HL-60/S4 treated with phorbol 12-myristate 13-acetate at 8.2 ng/mL for 4 days and 3 days (cell line): ENCODE data around the gene PSMD1.
"Not testable (repeated sequence)": the region's sequence is repeated elsewhere in the genome, so short reads cannot be mapped to it uniquely, and the experiment has no call there.

Experiments used
- in situ Hi-C: fragments of 300-500 bp; cut with MboI; formaldehyde crosslinking; loops from 2 replicates; pipeline ENCODE4 v1.15.0; 2022; ENCODE audit warnings: low sequenced_read_pairs

The PSMD1 gene

DNA sequence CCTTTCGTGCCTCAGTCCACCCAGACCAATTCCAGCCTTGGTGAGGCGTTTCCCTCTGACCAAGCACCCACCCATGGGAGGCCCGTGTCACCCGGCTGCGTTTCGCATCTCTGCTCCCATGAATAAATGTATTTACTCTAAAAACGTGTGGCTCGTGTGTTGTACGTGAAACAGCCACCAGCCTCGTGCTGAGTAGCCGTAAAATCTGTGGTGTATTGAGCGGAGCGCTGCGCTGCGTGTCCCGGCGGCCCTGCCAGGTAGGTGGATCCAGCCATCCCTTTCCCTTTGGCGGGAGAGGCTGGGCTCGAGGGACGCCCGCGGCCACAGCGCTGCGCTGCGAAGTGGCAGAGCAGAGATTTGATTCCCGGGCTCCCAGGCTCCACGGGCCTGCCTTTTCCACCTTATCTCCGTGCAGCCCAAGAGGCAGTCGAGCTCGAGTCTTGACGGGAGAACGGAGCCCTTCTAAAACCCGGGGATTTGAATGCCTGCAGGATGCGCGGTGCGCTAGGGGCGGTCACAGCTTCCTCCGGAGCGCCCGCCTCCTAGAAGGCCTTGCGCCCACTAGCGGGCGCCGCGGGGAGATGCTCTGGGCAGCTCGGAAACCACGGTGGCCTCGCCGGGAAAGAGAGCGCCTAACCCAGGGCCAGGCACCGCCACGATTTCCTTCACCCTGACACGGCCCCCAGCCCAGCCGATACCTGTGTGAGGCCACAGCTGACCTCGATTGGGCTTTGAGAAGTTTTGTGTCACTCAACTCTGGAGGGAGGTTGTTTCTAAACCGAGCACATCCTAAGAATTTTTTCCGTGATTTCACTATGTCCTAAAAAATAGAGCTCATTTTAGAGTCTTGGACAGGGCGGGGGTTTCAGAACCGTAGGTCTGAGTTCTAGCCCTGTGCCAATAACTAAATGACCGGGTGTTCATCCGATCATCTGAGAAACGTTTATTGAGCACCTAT is 3.9 kb upstream of the PSMD1 start:
- in situ Hi-C loops, result no loop called here

DNA sequence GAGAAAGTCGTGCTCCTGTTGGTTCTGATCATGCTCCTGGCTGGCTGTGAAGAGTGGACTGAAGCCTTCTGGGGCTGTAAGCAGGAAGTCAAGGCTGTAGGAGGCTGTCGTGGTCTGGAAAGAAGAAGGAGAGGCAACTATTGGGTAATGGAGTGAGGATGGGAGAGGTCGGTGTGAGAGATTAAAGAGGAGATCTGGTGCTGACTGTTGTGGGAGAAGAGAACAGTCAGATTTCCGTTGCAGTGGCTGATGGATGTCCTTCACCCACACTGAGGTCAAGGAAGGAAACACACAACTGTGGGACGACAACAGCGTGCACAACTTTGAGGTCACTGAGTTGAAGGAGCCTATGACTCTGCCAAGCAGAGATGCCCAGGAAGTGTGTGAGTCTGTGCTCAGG is 2.8 kb upstream of the PSMD1 start:
- in situ Hi-C loops, result no loop called here

DNA sequence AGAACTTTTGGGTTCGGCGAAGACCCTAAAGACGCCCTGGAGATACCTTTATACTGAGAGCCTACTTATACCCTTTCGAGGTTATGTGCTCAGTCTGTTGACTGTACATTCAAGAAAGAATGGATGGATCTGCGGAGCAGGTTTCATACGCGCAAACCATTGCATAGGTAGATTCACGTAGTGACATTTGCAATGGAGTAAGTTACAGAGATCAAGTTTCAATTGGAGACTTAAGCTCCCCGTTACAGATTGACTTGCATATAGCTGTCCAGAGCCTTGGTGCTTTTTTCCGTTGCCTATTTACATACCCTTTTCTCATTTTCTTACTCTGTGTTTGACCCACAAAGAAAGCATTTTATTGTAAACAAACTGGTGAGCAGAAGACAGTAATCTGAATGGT is 923 bp downstream of the PSMD1 start:
- in situ Hi-C loops, result no loop called here

DNA sequence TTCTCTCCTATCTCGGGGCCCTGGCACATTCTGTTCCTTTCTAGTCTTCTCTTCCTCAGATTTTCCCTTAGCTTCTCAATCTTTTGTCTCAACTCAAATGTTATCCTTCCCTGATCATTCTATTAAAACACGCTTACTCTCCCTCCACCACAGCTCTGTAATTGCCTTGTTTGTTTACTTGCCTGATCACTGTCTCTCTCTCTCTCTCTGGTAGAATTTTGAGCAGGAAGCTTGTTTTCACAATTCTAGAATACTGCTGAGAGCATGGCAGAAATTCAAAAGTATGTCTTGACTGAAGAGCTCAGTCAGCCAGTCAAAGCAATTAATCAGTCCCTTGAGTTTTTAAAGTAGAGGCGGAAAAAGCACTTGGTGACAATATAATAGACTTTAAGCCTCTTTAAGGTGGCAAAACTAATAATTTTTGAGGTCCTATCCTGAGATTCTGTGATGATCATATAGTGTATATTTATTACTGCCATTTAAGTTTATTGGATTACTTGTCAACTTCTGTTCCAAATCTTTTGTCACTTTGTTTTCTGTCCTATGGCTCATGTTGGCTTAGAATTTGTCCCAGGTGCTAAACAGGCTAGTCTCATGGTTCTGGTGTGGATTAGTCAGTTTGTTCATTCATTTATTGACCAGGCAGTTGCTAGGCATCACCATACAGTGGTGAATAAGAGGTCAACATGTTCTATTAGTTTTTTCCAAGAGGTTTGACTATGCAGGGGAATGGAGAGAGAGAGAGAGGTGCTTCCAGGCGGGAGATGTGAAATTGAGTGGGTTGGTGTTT is 2.3 kb downstream of the PSMD1 start:
- in situ Hi-C loops, result no loop called here

GRCh38 chr2:231059756-231060155 is 3.1 kb downstream of the PSMD1 start:
- in situ Hi-C loops, result no loop called here

DNA sequence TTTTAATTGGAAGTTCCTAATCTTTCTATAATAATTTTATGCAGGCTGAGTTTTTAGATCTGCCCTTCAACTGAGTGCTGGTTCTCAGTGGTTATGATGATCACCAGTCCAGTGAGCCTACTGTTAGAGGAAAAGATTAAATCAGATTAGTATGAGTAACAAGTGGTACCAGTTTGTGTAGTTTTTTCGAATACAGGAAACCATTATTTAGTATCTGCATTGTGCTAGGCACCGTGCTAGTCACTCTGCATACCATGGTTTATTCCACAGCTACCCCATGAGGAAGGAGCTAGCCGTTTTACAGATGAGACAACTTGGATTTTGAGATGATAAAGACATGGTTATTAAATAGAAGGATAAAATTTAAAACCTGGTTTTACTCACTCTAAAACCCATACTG is 6.1 kb downstream of the PSMD1 start:
- in situ Hi-C loops, result no loop called here

DNA sequence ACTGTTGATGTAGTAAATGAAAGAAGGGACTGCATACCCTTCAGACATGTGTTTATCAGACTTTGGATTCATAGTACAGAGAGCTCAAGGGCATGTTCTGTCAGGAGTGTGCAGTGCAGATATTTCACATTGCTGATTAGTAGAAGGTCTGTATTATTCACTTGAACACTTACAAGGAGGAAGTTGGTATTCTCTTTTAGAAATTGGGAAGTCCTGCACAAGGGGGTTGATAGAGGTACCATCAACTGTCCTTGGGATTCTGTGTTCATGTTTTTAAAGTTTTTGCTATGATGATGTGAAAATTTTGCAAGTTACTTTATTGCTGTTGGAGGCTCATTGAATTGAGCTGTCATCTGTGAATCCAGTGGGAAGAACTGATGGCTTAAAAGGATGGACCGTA is 6.7 kb downstream of the PSMD1 start:
- in situ Hi-C loops, result no loop called here

GRCh38 chr2:231065966-231066365 is 9.3 kb downstream of the PSMD1 start:
- in situ Hi-C loops, result no loop called here

DNA sequence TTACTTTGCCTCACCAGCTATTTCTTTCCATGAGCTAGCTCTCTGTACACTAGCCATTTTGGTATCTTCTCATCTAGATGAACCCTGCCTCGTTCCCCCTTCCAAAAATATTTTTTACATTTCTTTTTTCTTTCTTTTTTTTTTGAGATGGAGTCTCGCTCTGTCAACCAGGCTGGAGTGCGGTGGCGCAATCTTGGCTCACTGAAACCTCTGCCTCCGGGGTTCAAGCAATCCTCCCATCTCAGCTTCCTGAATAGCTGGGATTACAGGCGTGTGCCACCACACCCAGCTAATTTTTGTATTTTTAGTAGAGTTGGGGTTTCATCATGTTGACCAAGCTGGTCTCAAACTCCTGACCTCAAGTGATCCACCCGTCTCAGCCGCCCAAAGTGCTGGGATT is 10.9 kb downstream of the PSMD1 start:
- in situ Hi-C loops, result not testable (repeated sequence)

GRCh38 chr2:231068525-231069222 is 12.0 kb downstream of the PSMD1 start:
- in situ Hi-C loops, result no loop called here

DNA sequence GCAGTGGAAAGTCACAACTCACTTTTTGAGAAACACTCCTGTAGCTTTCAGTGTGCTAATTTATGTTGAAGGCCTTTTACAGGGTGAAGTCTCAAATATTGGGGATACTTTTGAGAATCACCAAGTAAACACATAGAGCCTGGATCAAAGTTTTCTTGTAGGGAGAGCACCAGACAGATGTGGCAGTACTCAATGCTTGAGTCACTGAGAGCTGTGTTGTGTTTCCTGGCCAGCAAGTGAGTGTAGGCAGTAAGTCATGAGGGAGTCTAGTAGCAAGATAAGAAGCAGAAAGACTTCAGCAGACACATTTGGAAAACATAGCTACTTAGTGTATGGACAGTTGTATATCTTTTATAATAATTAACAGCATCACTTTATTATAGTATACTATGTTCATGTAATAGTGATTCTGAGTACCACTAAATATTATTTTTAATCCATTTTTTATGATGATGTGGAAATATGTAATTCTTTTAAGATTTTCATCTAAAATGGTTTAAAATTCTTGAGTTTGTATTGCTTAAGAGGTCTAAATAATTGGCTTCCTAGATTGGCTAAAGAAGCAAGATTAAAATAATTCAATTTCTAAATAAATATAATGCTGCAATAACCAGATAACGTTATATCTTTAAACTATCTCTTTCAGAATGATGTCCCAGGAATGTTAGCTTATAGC is 12.8 kb downstream of the PSMD1 start:
- in situ Hi-C loops, result no loop called here

DNA sequence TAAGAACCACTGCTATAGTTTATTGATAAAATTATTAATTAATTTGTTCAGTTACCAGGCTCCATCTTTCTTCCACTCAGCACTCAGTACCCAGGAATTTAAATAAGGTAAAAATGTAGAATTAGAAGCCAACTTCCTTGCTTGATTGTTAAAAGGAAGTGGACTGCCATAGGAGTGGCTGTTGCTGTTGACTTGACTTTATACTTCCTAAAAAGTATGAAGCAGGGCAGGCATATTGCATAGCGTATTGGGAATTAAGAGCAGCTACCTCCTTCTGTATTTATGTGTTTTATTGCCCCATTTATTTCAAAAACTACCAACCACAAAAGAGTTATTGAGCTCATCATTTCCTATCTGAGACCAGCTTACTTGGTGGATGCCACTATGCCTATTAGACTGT is 27.9 kb downstream of the PSMD1 start:
- in situ Hi-C loops, result no loop called here

DNA sequence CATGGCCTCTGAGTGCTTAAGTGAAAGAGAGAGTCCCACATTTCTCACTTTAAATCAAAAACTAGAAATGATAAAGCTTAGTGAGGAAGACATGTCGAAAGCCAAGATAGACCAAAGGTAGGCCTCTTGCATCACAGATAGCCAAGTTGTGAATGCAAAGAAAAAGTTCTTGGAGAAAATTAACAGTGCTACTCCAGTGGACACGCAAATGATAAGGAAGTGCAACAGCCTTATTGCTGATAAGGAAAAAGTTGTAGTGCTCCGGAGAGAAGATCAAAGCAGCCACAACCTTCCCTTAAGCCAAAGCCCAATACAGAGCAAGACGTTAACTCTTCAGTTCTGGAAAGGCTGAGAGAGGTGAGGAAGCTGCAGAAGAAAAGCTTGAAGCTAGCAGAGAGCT is 32.1 kb downstream of the PSMD1 start:
- in situ Hi-C loops, result no loop called here

DNA sequence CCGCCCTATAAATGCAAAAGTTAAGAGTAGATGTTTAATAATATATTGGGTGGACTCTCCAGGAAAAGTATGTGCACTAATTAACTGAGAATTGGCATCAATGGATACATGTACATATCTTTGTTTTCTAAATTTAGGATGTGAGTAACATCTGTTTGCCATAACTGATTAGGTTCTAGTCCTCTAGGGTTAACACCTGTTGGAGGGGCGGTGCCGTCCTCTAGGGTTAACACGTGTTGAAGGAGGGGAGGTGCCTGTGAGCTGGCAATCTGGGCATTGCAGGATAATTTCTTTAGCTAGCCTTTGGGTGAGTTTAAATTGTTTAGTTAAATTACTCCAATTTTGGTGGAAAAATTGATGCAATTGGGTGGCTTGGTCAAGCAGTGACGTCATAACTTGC is 37.3 kb downstream of the PSMD1 start:
- in situ Hi-C loops, result no loop called here

- in situ Hi-C loops, result no loop called here
Measured at GRCh38 chr2:231094736-231095346, 38.2 kb downstream of the PSMD1 start.

DNA sequence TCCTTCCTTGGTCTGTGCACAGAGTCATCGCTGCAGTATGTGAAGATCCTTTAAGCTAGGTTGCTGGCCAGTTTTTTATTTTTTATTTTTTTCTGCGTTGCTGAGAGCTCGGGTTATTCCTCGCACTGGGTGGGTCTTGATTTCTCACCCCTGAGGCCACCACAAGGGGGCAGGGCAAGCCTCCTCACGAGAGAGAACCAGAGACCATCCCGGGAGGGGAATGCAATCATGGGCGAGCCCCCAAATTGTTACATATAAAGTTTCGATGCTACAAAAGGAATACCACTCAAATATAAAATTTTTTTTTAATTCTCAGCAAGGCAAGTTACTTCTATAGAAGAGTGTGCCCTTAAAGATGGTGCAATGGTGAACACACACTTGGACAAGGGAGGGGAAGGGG is 43.3 kb downstream of the PSMD1 start:
- in situ Hi-C loops, result loop anchor here (25.0 kb wide), 1 partner anchor 337 kb away; no protein-coding TSS in a partner anchor

DNA sequence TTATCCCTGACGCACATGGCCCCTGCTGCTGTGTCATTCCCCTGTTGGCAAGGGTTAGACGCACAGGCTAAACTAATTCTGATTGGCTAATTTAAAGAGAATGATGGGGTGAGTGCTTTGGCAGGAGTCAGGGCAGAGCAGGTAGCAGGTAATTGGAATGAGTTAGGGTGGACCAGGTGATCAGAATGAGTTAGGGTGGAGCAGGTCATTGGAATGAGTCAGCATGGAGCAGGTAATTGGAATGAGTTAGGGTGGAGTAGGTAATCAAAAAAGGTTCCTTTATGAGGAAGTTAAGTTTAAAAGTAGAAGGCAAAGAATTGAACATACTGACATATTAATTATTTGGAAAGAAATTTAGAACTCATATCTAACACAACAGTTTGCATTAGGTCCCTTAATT is 43.7 kb downstream of the PSMD1 start:
- in situ Hi-C loops, result loop anchor here (25.0 kb wide), 1 partner anchor 337 kb away; no protein-coding TSS in a partner anchor

GRCh38 chr2:231100990-231101389 is 44.3 kb downstream of the PSMD1 start:
- in situ Hi-C loops, result loop anchor here (25.0 kb wide), 1 partner anchor 336 kb away; no protein-coding TSS in a partner anchor

- in situ Hi-C loops, result loop anchor here (25.0 kb wide), 1 partner anchor 335 kb away; no protein-coding TSS in a partner anchor
Measured at GRCh38 chr2:231102772-231103171, 46.1 kb downstream of the PSMD1 start.

DNA sequence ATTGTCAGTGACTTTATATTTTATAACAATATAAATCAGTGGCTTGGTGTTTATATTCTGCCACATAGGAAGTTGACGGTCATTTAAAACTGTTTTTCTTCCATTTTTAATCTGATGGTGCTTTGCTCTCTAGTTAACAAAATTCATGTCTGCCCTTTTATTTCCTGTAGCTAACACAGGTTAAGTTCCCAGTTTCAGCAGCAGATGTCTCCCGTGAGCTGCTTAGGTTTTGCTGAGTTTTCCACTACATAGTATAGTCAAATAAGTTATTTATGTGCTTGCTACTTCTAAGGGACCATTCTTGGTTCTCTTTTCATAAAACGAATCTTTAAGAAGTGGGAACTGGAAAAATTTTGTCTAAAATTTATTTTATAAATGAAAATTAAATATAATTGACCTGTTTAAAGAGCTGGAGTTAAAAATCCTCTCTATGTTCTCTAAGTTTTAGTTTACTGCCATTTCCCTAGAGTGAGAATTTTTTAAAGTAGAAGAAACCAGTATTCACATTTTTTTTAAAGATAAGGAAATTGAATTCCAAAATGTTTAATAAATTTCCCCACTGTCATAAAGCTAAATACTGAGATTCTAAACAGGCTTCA is 47.5 kb downstream of the PSMD1 start:
- in situ Hi-C loops, result loop anchor here (25.0 kb wide), 1 partner anchor 333 kb away; no protein-coding TSS in a partner anchor
